ENCODE results near the gene PRICKLE2. TPM values are rescaled to one million over a fixed set of nuclear protein-coding genes. Genes with fewer than 3 reads are reported as not detected.
"Not testable (repeated sequence)": the region's sequence is repeated elsewhere in the genome, so short reads cannot be mapped to it uniquely, and the experiment has no call there.

Gene PRICKLE2
- total RNA-seq, 2 experiments from 2014 or later, result 0.05 TPM; not detected in 1

- Mint-ChIP-seq H3K27ac (no peak overlapping the region), H3K4me1 (ENCODE audit: low read depth) (no peaks in the 10 kb centered on the region), H3K9me3 (no peaks in the 10 kb centered on the region), H3K36me3 (ENCODE audit: low read depth) (no peaks in the 10 kb centered on the region), H3K27me3 (ENCODE audit: low read depth) (peaks cover 10% of the 10 kb centered on the region), H3K4me3 (no peak overlapping the region)
- intact Hi-C loops (cut with micrococcal nuclease), result no loop called here
- CTCF ChIA-PET, result no interaction called here
- no peak for DNase-seq
These were observed 123.1 kb downstream of the PRICKLE2 start for GRCh38 chr3:64102147-64102546.

DNA sequence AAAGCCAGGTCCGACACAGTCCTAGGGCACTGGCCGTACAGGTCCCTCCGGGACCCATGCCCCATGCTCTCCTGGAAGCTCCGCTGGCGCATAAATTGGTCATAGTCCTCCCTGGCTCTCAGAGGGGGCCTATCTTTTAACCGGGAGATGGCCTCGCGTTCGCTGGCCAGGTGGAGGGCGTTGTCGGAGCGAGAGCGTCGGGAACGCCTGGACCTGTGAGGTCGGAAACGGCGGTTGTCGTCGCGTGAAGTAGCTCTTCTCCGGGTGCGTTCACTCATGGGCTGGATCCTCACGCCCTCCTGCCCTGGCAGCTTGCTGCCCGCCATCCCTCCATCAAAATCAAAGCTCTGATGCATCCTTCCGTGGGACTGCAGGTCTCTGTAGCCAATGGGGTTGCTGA is 126.0 kb downstream of the PRICKLE2 start:
- CTCF ChIA-PET, result interaction anchor here (0.7 kb wide), 1 partner anchor 385 kb away, joined by 3 read pairs; no protein-coding TSS in a partner anchor
- no peak overlapping the region for H3K27ac Mint-ChIP-seq
- no peak for DNase-seq

DNA sequence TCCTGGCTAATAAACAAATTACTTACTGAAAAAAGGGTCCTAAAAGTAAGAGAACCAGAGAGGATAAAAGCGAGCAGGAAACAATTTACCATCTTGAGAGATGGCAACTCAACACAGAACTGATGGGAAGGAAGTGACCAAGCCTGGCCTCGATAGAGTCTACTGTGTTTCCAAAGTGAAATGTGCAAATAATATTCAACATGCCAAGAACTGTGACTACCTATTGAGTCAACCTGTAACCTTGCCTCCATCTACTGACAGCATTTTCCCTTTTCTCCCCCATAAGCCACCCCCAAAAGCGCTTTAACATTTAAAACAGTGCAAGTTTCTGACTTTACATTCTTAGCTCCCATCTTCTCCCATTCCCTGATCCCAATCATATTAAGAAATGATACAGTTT is 126.6 kb downstream of the PRICKLE2 start:
- Mint-ChIP-seq H3K27ac (no peak overlapping the region), H3K9me3 (no peaks in the 10 kb centered on the region), H3K4me1 (ENCODE audit: low read depth) (no peaks in the 10 kb centered on the region), H3K36me3 (ENCODE audit: low read depth) (no peaks in the 10 kb centered on the region), H3K4me3 (no peak overlapping the region), H3K27me3 (ENCODE audit: low read depth) (peaks cover 9% of the 10 kb centered on the region)
- CTCF ChIA-PET, result no interaction called here
- no peak for DNase-seq
- intact Hi-C loops (cut with micrococcal nuclease), result no loop called here

More for the DNA sequence above, 126.0 kb downstream of the PRICKLE2 start:
- Mint-ChIP-seq H3K4me3 (no peak overlapping the region), H3K27me3 (ENCODE audit: low read depth) (peaks cover 13% of the 10 kb centered on the region), H3K9me3 (no peaks in the 10 kb centered on the region), H3K4me1 (ENCODE audit: low read depth) (no peaks in the 10 kb centered on the region), H3K36me3 (ENCODE audit: low read depth) (no peaks in the 10 kb centered on the region)
- intact Hi-C loops (cut with micrococcal nuclease), result no loop called here

GRCh38 chr3:64097920-64098319 is 127.3 kb downstream of the PRICKLE2 start:
- H3K4me3 Mint-ChIP-seq, result no peak overlapping the region
- intact Hi-C loops (cut with micrococcal nuclease), result no loop called here
- H3K4me1 Mint-ChIP-seq (ENCODE audit: low read depth), result no peaks in the 10 kb centered on the region
- no peaks in the 10 kb centered on the region for H3K9me3 Mint-ChIP-seq
- CTCF ChIA-PET, result no interaction called here
- H3K27me3 Mint-ChIP-seq (ENCODE audit: low read depth), result peaks cover 9% of the 10 kb centered on the region
- H3K27ac Mint-ChIP-seq, result no peak overlapping the region
- H3K36me3 Mint-ChIP-seq (ENCODE audit: low read depth), result no peaks in the 10 kb centered on the region
- no peak for DNase-seq

DNA sequence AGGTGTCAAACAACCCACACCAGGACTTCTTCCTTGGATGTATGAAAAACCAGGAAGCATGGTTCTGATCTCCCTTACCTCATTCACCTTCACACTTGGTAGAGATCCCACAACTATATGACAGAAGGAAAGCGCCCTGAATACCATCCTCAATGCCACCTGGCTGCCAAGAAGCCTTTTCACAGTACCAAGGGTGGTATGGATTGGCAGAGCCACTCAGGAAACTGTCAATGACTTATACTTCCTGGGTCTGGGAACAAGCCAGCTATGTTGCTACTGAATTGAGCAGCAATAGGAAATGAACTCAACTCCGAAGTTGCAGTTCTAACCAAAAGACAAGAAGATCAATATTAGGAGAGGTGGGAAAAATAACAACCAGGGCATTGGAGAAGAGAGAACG is 129.5 kb downstream of the PRICKLE2 start:
- no peak for DNase-seq
- intact Hi-C loops (cut with micrococcal nuclease), result no loop called here
- Mint-ChIP-seq H3K27me3 (ENCODE audit: low read depth) (peaks cover 9% of the 10 kb centered on the region), H3K27ac (no peak overlapping the region), H3K36me3 (ENCODE audit: low read depth) (no peaks in the 10 kb centered on the region), H3K4me1 (ENCODE audit: low read depth) (no peaks in the 10 kb centered on the region), H3K9me3 (no peaks in the 10 kb centered on the region), H3K4me3 (no peak overlapping the region)
- CTCF ChIA-PET, result no interaction called here

DNA sequence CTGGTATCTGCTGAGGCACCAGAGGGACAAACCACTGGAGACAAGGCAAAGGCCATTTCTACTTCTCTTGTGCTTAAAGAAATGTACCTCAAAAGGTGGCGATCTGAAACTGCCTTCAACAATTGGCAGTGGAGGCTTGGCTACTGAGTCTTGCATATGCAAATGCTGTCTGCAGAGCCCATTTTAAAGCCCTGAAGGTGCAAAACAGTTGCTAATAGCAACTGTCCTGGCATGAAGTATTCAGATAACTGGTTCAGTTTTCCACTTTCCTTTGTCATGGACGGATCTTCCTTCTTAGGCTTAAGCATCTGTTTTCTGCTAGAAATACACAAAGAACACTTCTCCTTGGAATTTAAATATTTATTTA is 130.6 kb downstream of the PRICKLE2 start:
- Mint-ChIP-seq H3K4me3 (no peak overlapping the region), H3K4me1 (ENCODE audit: low read depth) (no peaks in the 10 kb centered on the region), H3K27ac (no peak overlapping the region), H3K36me3 (ENCODE audit: low read depth) (no peaks in the 10 kb centered on the region), H3K27me3 (ENCODE audit: low read depth) (peaks cover 9% of the 10 kb centered on the region), H3K9me3 (no peaks in the 10 kb centered on the region)
- intact Hi-C loops (cut with micrococcal nuclease), result no loop called here
- DNase-seq, result no peak
- CTCF ChIA-PET, result no interaction called here

GRCh38 chr3:64093825-64094712 is 131.2 kb downstream of the PRICKLE2 start:
- H3K4me1 Mint-ChIP-seq (ENCODE audit: low read depth), result no peaks in the 10 kb centered on the region
- intact Hi-C loops (cut with micrococcal nuclease), result no loop called here
- H3K9me3 Mint-ChIP-seq, result no peaks in the 10 kb centered on the region
- H3K27ac Mint-ChIP-seq, result no peak overlapping the region
- no peak for DNase-seq
- CTCF ChIA-PET, result no interaction called here
- H3K27me3 Mint-ChIP-seq (ENCODE audit: low read depth), result peaks cover 9% of the 10 kb centered on the region
- no peaks in the 10 kb centered on the region for H3K36me3 Mint-ChIP-seq (ENCODE audit: low read depth)
- no peak overlapping the region for H3K4me3 Mint-ChIP-seq

GRCh38 chr3:64093211-64093610 is 132.1 kb downstream of the PRICKLE2 start:
- Mint-ChIP-seq H3K4me3 (no peak overlapping the region), H3K27me3 (ENCODE audit: low read depth) (peaks cover 9% of the 10 kb centered on the region), H3K27ac (no peak overlapping the region), H3K9me3 (no peaks in the 10 kb centered on the region), H3K4me1 (ENCODE audit: low read depth) (no peaks in the 10 kb centered on the region), H3K36me3 (ENCODE audit: low read depth) (no peaks in the 10 kb centered on the region)
- intact Hi-C loops (cut with micrococcal nuclease), result no loop called here
- no peak for DNase-seq
- CTCF ChIA-PET, result no interaction called here

GRCh38 chr3:64091501-64091900 is 133.8 kb downstream of the PRICKLE2 start:
- intact Hi-C loops (cut with micrococcal nuclease), result no loop called here
- Mint-ChIP-seq H3K27me3 (ENCODE audit: low read depth) (peaks cover 5% of the 10 kb centered on the region), H3K9me3 (no peaks in the 10 kb centered on the region), H3K4me3 (no peak overlapping the region), H3K27ac (no peak overlapping the region), H3K4me1 (ENCODE audit: low read depth) (no peaks in the 10 kb centered on the region), H3K36me3 (ENCODE audit: low read depth) (no peaks in the 10 kb centered on the region)
- DNase-seq, result no peak
- CTCF ChIA-PET, result no interaction called here

DNA sequence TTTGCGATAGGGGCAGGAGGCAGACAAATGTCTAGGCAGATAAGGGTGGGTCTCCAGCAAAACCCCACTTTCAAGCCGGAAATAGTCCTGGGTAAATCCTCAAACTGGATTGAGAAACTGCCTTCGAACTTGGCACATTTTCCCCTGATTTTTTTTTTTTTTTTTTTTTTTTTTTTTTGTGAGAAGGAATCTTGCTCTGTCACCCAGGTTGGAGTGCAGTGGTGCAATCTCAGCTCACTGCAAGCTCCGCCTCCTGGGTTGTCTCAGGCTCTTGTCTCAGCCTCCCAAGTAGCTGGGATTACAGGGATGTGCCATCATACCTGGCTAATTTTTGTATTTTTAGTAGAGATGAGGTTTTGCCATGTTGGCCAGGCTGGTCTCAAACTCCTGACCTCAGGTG is 135.9 kb downstream of the PRICKLE2 start:
- H3K27ac Mint-ChIP-seq; H3K36me3 Mint-ChIP-seq (ENCODE audit: low read depth); intact Hi-C loops (cut with micrococcal nuclease); DNase-seq; H3K4me3 Mint-ChIP-seq; H3K4me1 Mint-ChIP-seq (ENCODE audit: low read depth); H3K27me3 Mint-ChIP-seq (ENCODE audit: low read depth); H3K9me3 Mint-ChIP-seq; CTCF ChIA-PET: not testable (repeated sequence)

DNA sequence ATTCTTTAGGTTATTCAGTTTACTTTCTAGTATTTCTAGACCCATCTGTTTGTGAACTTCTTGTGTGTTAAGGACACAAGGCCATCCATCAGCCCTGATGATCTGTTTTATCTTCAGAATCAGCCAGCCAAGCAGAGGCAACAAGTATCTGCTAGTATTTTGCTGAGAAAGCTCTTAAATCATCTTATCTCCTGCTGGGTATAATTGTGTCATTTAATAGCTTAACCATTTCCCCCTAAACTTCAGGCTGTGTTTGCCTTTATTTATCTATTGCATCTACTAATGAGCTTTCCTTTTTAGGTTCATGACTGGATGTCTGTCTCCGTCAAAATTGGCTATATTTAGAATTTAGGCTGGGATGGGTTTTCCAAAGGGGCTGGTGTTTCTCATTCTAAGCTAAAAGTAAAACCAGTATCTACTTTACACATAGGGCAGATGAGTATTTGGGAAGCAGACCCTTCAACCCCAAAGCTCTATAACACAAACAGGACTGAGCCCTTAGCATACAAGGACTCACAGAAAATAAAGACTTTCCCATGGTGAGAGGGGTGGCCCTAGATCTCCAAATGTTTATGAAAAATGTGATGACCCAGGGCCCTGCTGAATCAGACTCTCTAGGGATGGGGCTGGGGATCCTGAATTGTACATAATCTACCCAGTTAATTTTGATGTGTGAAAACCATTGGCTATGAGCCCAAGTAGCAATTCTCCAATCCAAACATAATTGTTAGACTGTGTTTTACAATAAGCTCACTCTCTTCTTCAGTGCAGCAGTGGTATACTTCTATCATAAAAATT is 136.7 kb downstream of the PRICKLE2 start:
- Mint-ChIP-seq H3K27ac (no peak overlapping the region), H3K36me3 (ENCODE audit: low read depth) (no peaks in the 10 kb centered on the region), H3K4me3 (no peak overlapping the region), H3K27me3 (ENCODE audit: low read depth) (peaks cover 5% of the 10 kb centered on the region), H3K9me3 (no peaks in the 10 kb centered on the region), H3K4me1 (ENCODE audit: low read depth) (no peaks in the 10 kb centered on the region)
- intact Hi-C loops (cut with micrococcal nuclease), result no loop called here
- DNase-seq, result no peak
- CTCF ChIA-PET, result no interaction called here

DNA sequence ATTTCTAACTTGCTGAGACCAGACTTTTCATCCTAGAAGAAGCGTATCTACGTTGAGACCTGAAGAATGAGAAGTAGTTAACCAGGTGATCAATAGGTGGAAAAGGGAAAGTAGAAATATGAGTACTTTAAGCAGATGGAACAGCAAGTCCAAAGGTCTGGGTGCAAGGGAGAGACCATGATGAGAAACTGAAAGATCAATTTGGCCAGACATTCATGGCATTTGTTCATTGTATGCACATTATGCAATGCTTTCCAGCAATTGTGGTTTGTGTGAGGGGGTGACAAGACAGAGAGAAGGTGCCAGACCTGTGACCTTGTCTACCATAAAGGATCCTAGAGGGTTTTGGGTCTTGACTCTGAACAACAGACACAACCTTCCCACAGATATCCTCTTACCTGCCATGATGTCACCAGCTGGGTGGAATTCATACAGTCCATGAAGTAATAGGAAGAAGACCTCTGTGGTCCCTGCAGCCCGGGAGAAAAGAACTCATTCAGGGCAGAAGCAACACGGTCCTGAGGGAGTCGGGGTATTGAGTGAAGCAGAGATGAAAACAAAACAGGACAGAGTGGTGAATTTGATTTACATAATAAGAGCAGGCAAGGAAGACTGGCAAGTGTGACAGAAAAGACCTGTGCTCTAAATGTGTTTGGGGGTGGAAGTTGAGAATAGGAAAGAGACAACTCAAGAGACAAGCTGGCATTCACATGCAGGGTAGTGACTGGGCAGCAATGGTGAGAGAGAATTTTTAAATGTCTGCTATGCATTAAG is 138.6 kb downstream of the PRICKLE2 start:
- Mint-ChIP-seq H3K4me3 (no peak overlapping the region), H3K36me3 (ENCODE audit: low read depth) (no peaks in the 10 kb centered on the region), H3K9me3 (no peaks in the 10 kb centered on the region), H3K27me3 (ENCODE audit: low read depth) (peaks cover 3% of the 10 kb centered on the region), H3K27ac (no peak overlapping the region), H3K4me1 (ENCODE audit: low read depth) (no peaks in the 10 kb centered on the region)
- CTCF ChIA-PET, result no interaction called here
- no peak for DNase-seq
- intact Hi-C loops (cut with micrococcal nuclease), result no loop called here
